ENCODE results near the gene SPAG17.

- no peak for TF ChIP-seq CTCF (IDR thresholded peaks at IDR 0.05; ENCODE audit: poor library complexity, severe bottlenecking)
- TF ChIP-seq EP300 (conservative IDR thresholded peaks at IDR 0.05; ENCODE audit: poor library complexity, severe bottlenecking), result no peak
- no peak for TF ChIP-seq POLR2AphosphoS5 (IDR thresholded peaks at IDR 0.05)
- TF ChIP-seq TAF1 (IDR thresholded peaks at IDR 0.05; ENCODE audit: low read depth), result no peak
- TF ChIP-seq REST (IDR thresholded peaks at IDR 0.05; ENCODE audit: borderline replicate concordance), result no peak
- TF ChIP-seq EZH2 (IDR thresholded peaks at IDR 0.05; ENCODE audit: borderline replicate concordance, insufficient read depth, low read length, poor library complexity, severe bottlenecking), result no peak
These were observed 83.5 kb downstream of the SPAG17 start for GRCh38 chr1:118101515-118101844.

All from neural cell (in vitro differentiated cells).